Endothelial cell of umbilical vein (primary cell): ENCODE measurements around the gene LCN12. TPM values are rescaled to one million over a fixed set of nuclear protein-coding genes. Genes with fewer than 3 reads are reported as not detected.

Source experiments
- BruUV-seq: library from RNA; stranded (reverse); fragments of 400-500 nt; replicated peaks from 2 replicates; lab custom pipeline; 2021; lab: Mats Ljungman, UMichigan
- CTCF ChIA-PET: fragments of 300-600, 350-600 bp; sonication (Branson Sonifier 250); formaldehyde crosslinking; loops from one replicate; lab custom pipeline; 2021; ENCODE audit warnings: antibody characterized with exemption, inconsistent platforms; lab: Charles Lee
- POLR2A ChIA-PET: fragments of 300-600, 350-600 bp; sonication (Branson Sonifier 250); formaldehyde crosslinking; loops from one replicate; lab custom pipeline; 2021; ENCODE audit warnings: antibody characterized with exemption, inconsistent platforms; lab: Charles Lee
- DNase-seq: peaks from one replicate; pipeline ENCODE4 v3.0.0-alpha.2; 2011; ENCODE audit warnings: low read depth, low spot score
- FAIRE-seq: peaks from 2 replicates; lab custom pipeline; 2011; peaks lifted over from hg19 to GRCh38; lab: Jason Lieb, UNC
- H2AFZ ChIP-seq: 2 replicates; pipeline ENCODE4 v1.6.0; 2012; ENCODE audit warnings: low read depth, low read length, control low read depth, inconsistent platforms
- H3K27ac ChIP-seq: 2 replicates; pipeline ENCODE4 v1.5.1; 2011; ENCODE audit warnings: low read depth, mild to moderate bottlenecking, control low read depth, low read length, moderate library complexity; ENCODE audit not compliant: insufficient read depth
- H3K27me3 ChIP-seq, 2 experiments: 2 replicates each; pipeline versions ENCODE4 v1.6.0 to v1.6.1; 2011; ENCODE audit warnings: low read length in 2 of 2, mixed read lengths in 1 of 2; ENCODE audit not compliant: control insufficient read depth in 2 of 2, insufficient read depth in 2 of 2
- H3K36me3 ChIP-seq, 2 experiments: 2 replicates in 1 of 2; 3 replicates in 1 of 2; pipeline ENCODE4 v1.5.1; 2011; ENCODE audit warnings: low read length in 2 of 2, mild to moderate bottlenecking in 1 of 2, moderate library complexity in 1 of 2; ENCODE audit not compliant: control insufficient read depth in 2 of 2, insufficient read depth in 2 of 2; ENCODE audit errors: extremely low read depth in 1 of 2
- H3K4me1 ChIP-seq: 3 replicates; pipeline ENCODE4 v1.5.1; 2011; ENCODE audit warnings: mild to moderate bottlenecking, low read length; ENCODE audit not compliant: control insufficient read depth, insufficient read depth; ENCODE audit errors: extremely low read depth
- H3K4me2 ChIP-seq: 2 replicates; pipeline ENCODE4 v1.6.1; 2011; ENCODE audit warnings: low read length, control low read depth, mixed read lengths; ENCODE audit not compliant: insufficient read depth
- H3K4me3 ChIP-seq, 3 experiments: fragments of 200-600 bp in 1 of 3; sonication (generic), shearing (Covaris generic) in 1 of 3; replicated peaks in 1 of 3; 2 replicates each; pipeline ENCODE4 v1.5.1; 2011 to 2016; ENCODE audit warnings: control low read depth in 3 of 3, low read length in 3 of 3, mild to moderate bottlenecking in 2 of 3, inconsistent platforms in 1 of 3, low read depth in 1 of 3, moderate library complexity in 1 of 3; ENCODE audit not compliant: insufficient read depth in 1 of 3
- H3K79me2 ChIP-seq: 2 replicates; pipeline ENCODE4 v1.6.0; 2012; ENCODE audit warnings: low read length, inconsistent platforms; ENCODE audit not compliant: control insufficient read depth, insufficient read depth
- H3K9ac ChIP-seq: replicated peaks from 2 replicates; pipeline ENCODE3; 2011; ENCODE audit warnings: low read length, control low read depth; ENCODE audit not compliant: insufficient read depth; ENCODE audit errors: extremely low read depth
- H3K9me1 ChIP-seq: replicated peaks from 3 replicates; pipeline ENCODE4 v1.6.0; 2011; ENCODE audit warnings: mild to moderate bottlenecking, low read length; ENCODE audit not compliant: control insufficient read depth, insufficient read depth; ENCODE audit errors: extremely low read depth
- H3K9me3 ChIP-seq: replicated peaks from 2 replicates; pipeline ENCODE4 v1.5.1; 2012; ENCODE audit warnings: low read length, inconsistent platforms; ENCODE audit not compliant: control insufficient read depth, insufficient read depth
- H4K20me1 ChIP-seq: replicated peaks from 2 replicates; pipeline ENCODE3; 2011; ENCODE audit warnings: mild to moderate bottlenecking, low read length; ENCODE audit not compliant: control insufficient read depth, insufficient read depth; ENCODE audit errors: extremely low read depth
- CTCF ChIP-seq, 2 donors: IDR thresholded peaks; 1 replicate in 1 of 2; 2 replicates in 1 of 2; pipeline ENCODE4 v1.5.1; 2011; ENCODE audit warnings: low read length in 2 of 2, mild to moderate bottlenecking in 2 of 2, moderate library complexity in 2 of 2, control low read depth in 1 of 2, inconsistent platforms in 1 of 2, low read depth in 1 of 2; ENCODE audit not compliant: insufficient read depth in 1 of 2; ENCODE audit errors: extremely low read depth in 1 of 2
- EZH2 ChIP-seq: IDR thresholded peaks from 2 replicates; pipeline ENCODE4 v1.6.1; 2012; ENCODE audit warnings: borderline replicate concordance, low read depth, mild to moderate bottlenecking, moderate library complexity, low read length, inconsistent platforms; ENCODE audit not compliant: severe bottlenecking
- FOS ChIP-seq: IDR thresholded peaks from 2 replicates; pipeline ENCODE4 v1.6.1; 2011; ENCODE audit warnings: mild to moderate bottlenecking, low read length, moderate library complexity, borderline replicate concordance; ENCODE audit not compliant: insufficient read depth
- GATA2 ChIP-seq: IDR thresholded peaks from 2 replicates; pipeline ENCODE4 v1.7.0; 2011; ENCODE audit warnings: low read depth, mild to moderate bottlenecking, moderate library complexity, mixed read lengths, low read length; ENCODE audit not compliant: insufficient read length, insufficient read depth
- JUN ChIP-seq: IDR thresholded peaks from 2 replicates; pipeline ENCODE4 v1.6.1; 2011; ENCODE audit warnings: borderline replicate concordance, low read depth; ENCODE audit not compliant: insufficient read length, insufficient read depth
- MAX ChIP-seq: IDR thresholded peaks from 2 replicates; pipeline ENCODE4 v1.6.1; 2011; ENCODE audit not compliant: insufficient read depth, insufficient read length
- MYC ChIP-seq: IDR thresholded peaks from one replicate; pipeline ENCODE4 v1.6.1; 2011; ENCODE audit warnings: mild to moderate bottlenecking, low read depth, low read length
- POLR2A ChIP-seq: IDR thresholded peaks from 2 replicates; pipeline ENCODE4 v1.6.1; 2012; ENCODE audit warnings: low read depth, mild to moderate bottlenecking, control low read depth, low read length
- POLR2AphosphoS5 ChIP-seq: IDR thresholded peaks from 2 replicates; pipeline ENCODE4 v1.6.1; 2012; ENCODE audit warnings: low read depth, mild to moderate bottlenecking, control low read depth, low read length, moderate library complexity; ENCODE audit not compliant: insufficient read depth
- dilution Hi-C: fragments of 300-500 bp; cut with MboI; formaldehyde crosslinking; loops from one replicate; pipeline ENCODE4 v1.15.0; 2019; ENCODE audit warnings: low sequenced_read_pairs; ENCODE audit not compliant: extremely low pct_ligation_motif_present
- intact Hi-C: fragments of 100-400 bp; cut with micrococcal nuclease; formaldehyde crosslinking; loops from one replicate; pipeline ENCODE4 v1.10.0; 2022
- polyA plus RNA-seq, 4 experiments: library from polyadenylated mRNA; depleted of rRNA in 3 of 4; stranded (reverse) in 3 of 4; unstranded in 1 of 4; fragments of >200 nt; gene quantifications; 2 replicates each; pipeline versions ENCODE4 v1.2.1 to v1.2.3, GENCODE V29; 2011 to 2012; ENCODE audit warnings: missing spikeins in 1 of 4
- total RNA-seq: library from RNA; stranded (reverse); gene quantifications from 2 replicates; pipeline ENCODE4 v1.2.3, GENCODE V29; 2021

The LCN12 gene
- total and polyA plus RNA-seq, 2 donors (not counting 3 experiments of a cell fraction or from before 2014, with no cell fraction given) = 0.35 to 0.52 TPM

GRCh38 chr9:136950656-136951276 is 1.3 kb upstream of the LCN12 start:
- FAIRE-seq (no peak), DNase-seq (no peak)
- no peak for TF ChIP-seq GATA2
- TF ChIP-seq CTCF (IDR thresholded peaks at IDR 0.05; ENCODE audit: extremely low read depth in 1 of 2, insufficient read depth in 1 of 2, low read depth in 1 of 2, low read length in 2 of 2) = no peak
- TF ChIP-seq EZH2 = no peak
- no peak for TF ChIP-seq MYC
- TF ChIP-seq JUN = no peak
- no peak for TF ChIP-seq FOS
- no peak for TF ChIP-seq MAX
- no peak for TF ChIP-seq POLR2A
- TF ChIP-seq POLR2AphosphoS5 = no peak
- CTCF ChIA-PET = interaction anchor here (1.2 to 1.6 kb wide), 2 partner anchors 27 to 79 kb away, joined by 3 to 4 read pairs; no protein-coding TSS in a partner anchor
- Histone ChIP-seq H3K27ac (no peak overlapping the region), H3K4me3 (peak overlapping the region in 1 of 3 experiments; percentile 77), H2AFZ (peak overlapping the region; percentile 83), H3K4me2 (peak overlapping the region; percentile 54), H3K9ac (peak overlapping the region; percentile 25), H3K9me1 (no peaks in the 10 kb centered on the region), H4K20me1 (no peaks in the 10 kb centered on the region), H3K9me3 (no peaks in the 10 kb centered on the region), H3K79me2 (no peaks in the 10 kb centered on the region), H3K27me3 (no peaks in the 10 kb centered on the region), H3K36me3 (no peaks in the 10 kb centered on the region), H3K4me1 (peaks cover 5% of the 10 kb centered on the region)
- dilution Hi-C loops = no loop called here
- POLR2A ChIA-PET = interaction anchor here (0.6 kb wide), 1 partner anchor 86 kb away, joined by 4 read pairs; no protein-coding TSS in a partner anchor
- intact Hi-C loops = loop anchor here (2.0 kb wide), 1 partner anchor 28 kb away; no protein-coding TSS in a partner anchor
- BruUV-seq = no TSS peak
